ENCODE results near the gene SP8. TPM values are rescaled to one million over a fixed set of nuclear protein-coding genes. Genes with fewer than 3 reads are reported as not detected.

SP8 gene
- total and polyA plus RNA-seq, 2 experiments from 2014 or later: not detected

DNA sequence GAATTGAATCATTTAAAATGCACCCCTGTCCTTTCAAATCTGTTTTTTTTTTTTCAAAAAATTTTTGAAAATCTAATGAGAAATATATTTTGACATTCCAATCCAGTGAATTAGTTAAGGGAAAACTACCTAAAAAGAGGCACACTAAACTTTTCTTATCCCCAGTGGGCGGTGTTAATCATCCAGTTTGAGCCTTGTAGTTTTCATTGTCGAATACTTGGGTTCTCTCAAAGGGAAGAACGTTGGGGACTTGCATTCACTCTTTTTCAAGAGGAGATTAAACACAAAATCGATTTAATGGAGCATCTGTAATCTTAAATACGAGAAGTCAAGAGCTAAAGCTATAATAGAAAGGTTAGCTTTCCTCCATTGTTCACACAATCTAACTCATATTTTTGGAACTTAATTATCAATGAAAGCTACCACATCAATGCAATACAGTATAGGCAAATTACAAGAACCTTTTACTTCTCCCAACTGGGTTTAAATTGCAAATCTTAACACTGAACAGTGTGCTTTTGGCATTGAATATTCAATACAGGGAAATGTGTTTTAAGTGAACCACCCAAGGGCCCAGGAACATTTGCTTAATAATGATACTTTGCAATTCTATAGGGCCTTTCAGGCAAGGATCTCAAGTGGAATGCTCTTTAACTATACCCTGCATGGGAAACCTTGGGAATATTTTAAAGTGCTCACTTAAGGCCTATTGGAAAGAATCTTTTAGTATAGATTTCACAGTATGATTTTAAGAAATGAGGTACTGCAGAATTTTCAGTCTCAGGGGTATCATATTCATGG, 13.1 kb upstream of the SP8 start:
- H3K9me2 ChIP-seq (ENCODE audit: insufficient read depth): no peaks in the 10 kb centered on the region
- WGBS, 2 experiments (ENCODE audit: low coverage in 1 of 2, low lambda C conversion rate in 2 of 2, missing lambda C conversion rate in 2 of 2): 60 to 72% methylated on average over 5 of the region's 5 CpGs
- no peaks in the 10 kb centered on the region for H4K20me1 ChIP-seq (ENCODE audit: insufficient read depth)
- H3K4me1 ChIP-seq (ENCODE audit: insufficient read depth): no peaks in the 10 kb centered on the region
- no peak overlapping the region for H3K4me2 ChIP-seq (ENCODE audit: unreplicated experiment)
- H3K79me2 ChIP-seq (ENCODE audit: insufficient read depth): no peaks in the 10 kb centered on the region
- H3K9me3 ChIP-seq (ENCODE audit: low read depth): no peaks in the 10 kb centered on the region
- H3K36me3 ChIP-seq (ENCODE audit: low read depth): no peaks in the 10 kb centered on the region
- in situ Hi-C loops (cut with MboI): loop anchor here (25.0 kb wide), 1 partner anchor 1213 kb away; no protein-coding TSS in a partner anchor
- no peak overlapping the region for H3K4me3 ChIP-seq
- no peaks in the 10 kb centered on the region for H3F3A ChIP-seq (ENCODE audit: insufficient read depth)
- no peak for DNase-seq
- no peak overlapping the region for H3K9ac ChIP-seq
- no peak for TF ChIP-seq EZH2 (IDR thresholded peaks at IDR 0.05; ENCODE audit: insufficient read depth, poor library complexity, severe bottlenecking)
- TF ChIP-seq EZH2phosphoT487 (IDR thresholded peaks at IDR 0.05; ENCODE audit: insufficient read depth, low read depth): no peak
- no peak overlapping the region for H3K27ac ChIP-seq
- peaks cover 53% of the 10 kb centered on the region for H3K27me3 ChIP-seq (replicated peaks; ENCODE audit: insufficient read depth)
- H2AFZ ChIP-seq: no peak overlapping the region

DNA sequence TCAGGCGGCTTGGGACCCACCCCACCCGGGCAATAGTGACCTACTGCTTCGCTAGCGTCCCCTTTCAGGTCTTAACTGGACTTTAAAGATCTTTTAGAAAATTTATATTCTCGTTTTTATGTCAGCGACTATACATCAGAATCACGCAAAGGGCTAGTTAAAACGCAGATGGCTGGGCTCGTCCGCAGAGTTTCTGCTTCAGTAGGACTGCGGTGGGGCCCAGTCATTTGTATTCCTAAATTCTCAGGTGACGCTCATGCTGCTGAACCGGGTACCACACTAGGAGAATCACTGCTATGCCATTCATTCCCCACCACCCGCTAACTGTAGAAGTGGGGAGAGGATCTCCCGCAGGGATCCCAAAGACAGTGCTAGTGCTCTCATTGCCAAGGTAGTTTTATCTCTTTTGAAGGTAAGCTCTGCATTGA, 12.0 kb upstream of the SP8 start:
- H2AFZ ChIP-seq: 0 out of 2 replicates have a peak overlapping the region, but pooled peaks have one; percentile 60
- no peaks in the 10 kb centered on the region for H3K4me1 ChIP-seq (ENCODE audit: insufficient read depth)
- no peaks in the 10 kb centered on the region for H3F3A ChIP-seq (ENCODE audit: insufficient read depth)
- no peaks in the 10 kb centered on the region for H3K9me2 ChIP-seq (ENCODE audit: insufficient read depth)
- no peak for DNase-seq
- in situ Hi-C loops (cut with MboI): loop anchor here (25.0 kb wide), 1 partner anchor 1214 kb away; no protein-coding TSS in a partner anchor
- no peak overlapping the region for H3K27ac ChIP-seq
- H3K9me3 ChIP-seq (ENCODE audit: low read depth): no peaks in the 10 kb centered on the region
- peak overlapping the region; percentile 16 for H3K4me2 ChIP-seq (ENCODE audit: unreplicated experiment)
- H3K9ac ChIP-seq: no peak overlapping the region
- H3K27me3 ChIP-seq (replicated peaks; ENCODE audit: insufficient read depth): peaks cover 64% of the 10 kb centered on the region
- no peaks in the 10 kb centered on the region for H3K36me3 ChIP-seq (ENCODE audit: low read depth)
- H3K4me3 ChIP-seq: peak overlapping the region; percentile 63; the same call in 1 of the 2 replicates
- no peaks in the 10 kb centered on the region for H3K79me2 ChIP-seq (ENCODE audit: insufficient read depth)
- no peaks in the 10 kb centered on the region for H4K20me1 ChIP-seq (ENCODE audit: insufficient read depth)
- no peak for TF ChIP-seq EZH2phosphoT487 (IDR thresholded peaks at IDR 0.05; ENCODE audit: insufficient read depth, low read depth)
- WGBS, 2 experiments (ENCODE audit: low coverage in 1 of 2, low lambda C conversion rate in 2 of 2, missing lambda C conversion rate in 2 of 2): 11 to 14% methylated on average over 15 of the region's 15 CpGs

GRCh38 chr7:20798081-20798693, 11.5 kb upstream of the SP8 start:
- Histone ChIP-seq H3K4me2 (ENCODE audit: unreplicated experiment) (peak overlapping the region; percentile 16), H3K79me2 (ENCODE audit: insufficient read depth) (no peaks in the 10 kb centered on the region), H3K27me3 (replicated peaks; ENCODE audit: insufficient read depth) (peaks cover 68% of the 10 kb centered on the region), H3K9ac (no peak overlapping the region), H3K4me3 (peak overlapping the region; percentile 63), H3F3A (ENCODE audit: insufficient read depth) (no peaks in the 10 kb centered on the region), H3K9me3 (ENCODE audit: low read depth) (no peaks in the 10 kb centered on the region), H3K27ac (no peak overlapping the region), H2AFZ (peak overlapping the region; percentile 60; the same call in 1 of the 2 replicates), H4K20me1 (ENCODE audit: insufficient read depth) (no peaks in the 10 kb centered on the region), H3K4me1 (ENCODE audit: insufficient read depth) (no peaks in the 10 kb centered on the region), H3K9me2 (ENCODE audit: insufficient read depth) (no peaks in the 10 kb centered on the region), H3K36me3 (ENCODE audit: low read depth) (no peaks in the 10 kb centered on the region)
- no peak for TF ChIP-seq EZH2 (IDR thresholded peaks at IDR 0.05; ENCODE audit: insufficient read depth, poor library complexity, severe bottlenecking)
- no peak for TF ChIP-seq EZH2phosphoT487 (IDR thresholded peaks at IDR 0.05; ENCODE audit: insufficient read depth, low read depth)
- in situ Hi-C loops (cut with MboI): loop anchor here (25.0 kb wide), 1 partner anchor 1214 kb away; no protein-coding TSS in a partner anchor
- WGBS, 2 experiments (ENCODE audit: low coverage in 1 of 2, low lambda C conversion rate in 2 of 2, missing lambda C conversion rate in 2 of 2): 2 to 4% methylated on average over 28 to 70 of the region's 77 CpGs
- peak; percentile 58 for DNase-seq

GRCh38 chr7:20797462-20798080, 10.9 kb upstream of the SP8 start:
- no peaks in the 10 kb centered on the region for H4K20me1 ChIP-seq (ENCODE audit: insufficient read depth)
- H3K4me1 ChIP-seq (ENCODE audit: insufficient read depth): no peaks in the 10 kb centered on the region
- H3K9me2 ChIP-seq (ENCODE audit: insufficient read depth): no peaks in the 10 kb centered on the region
- H3K4me2 ChIP-seq (ENCODE audit: unreplicated experiment): peak overlapping the region; percentile 58
- no peak overlapping the region for H3K27ac ChIP-seq
- H3K4me3 ChIP-seq: peak overlapping the region; percentile 63
- H2AFZ ChIP-seq: peak overlapping the region; percentile 67; the same call in 1 of the 2 replicates
- H3K27me3 ChIP-seq (replicated peaks; ENCODE audit: insufficient read depth): peaks cover 74% of the 10 kb centered on the region
- in situ Hi-C loops (cut with MboI): loop anchor here (25.0 kb wide), 1 partner anchor 1215 kb away; no protein-coding TSS in a partner anchor
- H3K9me3 ChIP-seq (ENCODE audit: low read depth): no peaks in the 10 kb centered on the region
- H3K36me3 ChIP-seq (ENCODE audit: low read depth): no peaks in the 10 kb centered on the region
- H3K79me2 ChIP-seq (ENCODE audit: insufficient read depth): no peaks in the 10 kb centered on the region
- H3F3A ChIP-seq (ENCODE audit: insufficient read depth): no peaks in the 10 kb centered on the region
- no peak overlapping the region for H3K9ac ChIP-seq
- TF ChIP-seq EZH2 (IDR thresholded peaks at IDR 0.05; ENCODE audit: insufficient read depth, poor library complexity, severe bottlenecking) (no peak), EZH2phosphoT487 (IDR thresholded peaks at IDR 0.05; ENCODE audit: insufficient read depth, low read depth) (no peak)
- 3 to 9% methylated on average over 18 to 40 of the region's 40 CpGs for WGBS, 2 experiments (ENCODE audit: low coverage in 1 of 2, low lambda C conversion rate in 2 of 2, missing lambda C conversion rate in 2 of 2)
- no peak for DNase-seq

Measured in GM23248 (cell line).